GM06990 (cell line): ENCODE results near the gene PCOLCE2.
"Not testable (repeated sequence)": the region's sequence is repeated elsewhere in the genome, so short reads cannot be mapped to it uniquely, and the experiment has no call there.

Experiments used
- DNase-seq: peaks from one replicate; pipeline ENCODE4 v3.0.0-alpha.2; 2011; ENCODE audit not compliant: insufficient read length; ENCODE audit errors: extremely low read depth
- H3K27me3 ChIP-seq: replicated peaks from 2 replicates; pipeline ENCODE4 v1.6.0; 2011; ENCODE audit warnings: low read length; ENCODE audit not compliant: control insufficient read depth, insufficient read depth
- H3K36me3 ChIP-seq: 2 replicates; pipeline ENCODE4 v1.5.1; 2011; ENCODE audit warnings: low read length; ENCODE audit not compliant: control insufficient read depth, insufficient read depth
- H3K4me3 ChIP-seq: replicated peaks from 2 replicates; pipeline ENCODE4 v1.5.1; 2011; ENCODE audit warnings: low read depth, mild to moderate bottlenecking, control low read depth, low read length
- TF ChIP-seq, protein P1 (sequence below): IDR thresholded peaks from 2 replicates; pipeline ENCODE4 v1.5.1; 2011; ENCODE audit warnings: low read length, control low read depth, mild to moderate bottlenecking, inconsistent platforms; ENCODE audit not compliant: insufficient read depth, poor library complexity, severe bottlenecking

Gene PCOLCE2

DNA sequence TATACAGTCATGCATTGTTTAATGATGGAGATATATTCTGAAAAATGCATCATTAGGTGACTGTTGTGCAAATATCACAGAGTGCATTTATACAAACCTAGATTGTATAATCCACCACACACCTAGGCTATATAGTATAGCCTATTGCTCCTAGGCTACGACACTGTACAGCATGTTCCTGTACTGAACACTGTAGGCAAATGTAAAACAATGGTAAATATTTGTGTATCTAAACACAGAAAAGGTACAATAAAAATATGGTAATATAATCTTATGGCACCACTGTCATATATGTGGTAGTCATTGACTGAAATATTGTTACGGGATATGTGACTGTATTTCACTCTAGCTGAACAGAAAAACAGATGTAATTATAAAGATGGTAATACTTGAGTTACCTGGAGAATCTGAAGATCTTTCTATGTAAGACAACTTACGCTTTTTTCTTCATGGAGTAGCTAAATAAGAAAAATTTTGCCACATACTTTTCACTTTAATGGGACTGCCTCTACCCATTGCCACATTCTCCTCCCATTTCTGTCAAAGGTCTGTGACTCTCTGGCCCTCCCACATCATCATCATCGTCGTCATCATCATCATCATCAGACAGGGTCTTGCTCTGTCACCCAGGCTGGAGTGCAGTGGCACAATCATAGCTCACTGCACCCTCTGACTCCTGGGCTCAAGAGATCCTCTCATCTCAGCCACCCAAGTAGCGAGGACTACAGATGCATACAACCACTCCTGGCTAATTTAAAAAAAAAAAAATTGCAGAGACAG lies 7.2 kb downstream of the PCOLCE2 start:
- Histone ChIP-seq H3K36me3 (no peaks in the 10 kb centered on the region), H3K4me3 (no peak overlapping the region), H3K27me3 (peaks cover 2% of the 10 kb centered on the region)
- TF ChIP-seq, protein P1, sequence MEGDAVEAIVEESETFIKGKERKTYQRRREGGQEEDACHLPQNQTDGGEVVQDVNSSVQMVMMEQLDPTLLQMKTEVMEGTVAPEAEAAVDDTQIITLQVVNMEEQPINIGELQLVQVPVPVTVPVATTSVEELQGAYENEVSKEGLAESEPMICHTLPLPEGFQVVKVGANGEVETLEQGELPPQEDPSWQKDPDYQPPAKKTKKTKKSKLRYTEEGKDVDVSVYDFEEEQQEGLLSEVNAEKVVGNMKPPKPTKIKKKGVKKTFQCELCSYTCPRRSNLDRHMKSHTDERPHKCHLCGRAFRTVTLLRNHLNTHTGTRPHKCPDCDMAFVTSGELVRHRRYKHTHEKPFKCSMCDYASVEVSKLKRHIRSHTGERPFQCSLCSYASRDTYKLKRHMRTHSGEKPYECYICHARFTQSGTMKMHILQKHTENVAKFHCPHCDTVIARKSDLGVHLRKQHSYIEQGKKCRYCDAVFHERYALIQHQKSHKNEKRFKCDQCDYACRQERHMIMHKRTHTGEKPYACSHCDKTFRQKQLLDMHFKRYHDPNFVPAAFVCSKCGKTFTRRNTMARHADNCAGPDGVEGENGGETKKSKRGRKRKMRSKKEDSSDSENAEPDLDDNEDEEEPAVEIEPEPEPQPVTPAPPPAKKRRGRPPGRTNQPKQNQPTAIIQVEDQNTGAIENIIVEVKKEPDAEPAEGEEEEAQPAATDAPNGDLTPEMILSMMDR: no peak
- DNase-seq: no peak

DNA sequence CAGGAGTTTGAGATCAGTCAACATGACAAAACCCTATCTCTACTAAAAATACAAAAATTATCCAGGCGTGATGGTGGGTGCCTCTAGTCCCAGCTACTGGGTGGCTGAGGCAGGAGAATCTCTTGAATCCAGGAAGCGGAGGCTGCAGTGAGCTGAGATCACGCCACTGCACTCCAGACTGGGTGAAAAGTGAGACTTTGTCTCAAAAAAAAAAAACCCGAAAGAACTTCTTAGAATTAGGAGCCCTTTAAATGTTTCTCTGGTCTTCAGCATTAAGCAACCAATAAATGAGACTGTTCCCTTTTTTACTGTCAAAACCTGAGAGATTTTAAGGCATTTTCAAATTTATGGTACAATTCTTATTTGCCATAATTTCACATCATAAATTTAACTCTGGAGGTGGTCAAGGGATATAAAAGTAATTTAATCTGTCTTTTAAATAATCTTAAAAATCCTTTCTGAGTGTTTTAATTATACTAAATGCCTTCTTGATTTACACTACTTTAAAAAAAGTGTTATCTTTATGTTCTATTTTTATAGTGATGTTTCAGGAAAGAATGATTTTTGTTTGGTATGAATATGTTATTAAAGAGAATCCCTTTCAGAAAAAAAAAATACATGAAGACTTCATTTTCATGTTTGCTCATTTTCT lies 10.1 kb downstream of the PCOLCE2 start:
- Histone ChIP-seq H3K4me3 (no peak overlapping the region), H3K36me3 (no peaks in the 10 kb centered on the region), H3K27me3 (no peaks in the 10 kb centered on the region)
- TF ChIP-seq, protein P1: no peak
- no peak for DNase-seq

DNA sequence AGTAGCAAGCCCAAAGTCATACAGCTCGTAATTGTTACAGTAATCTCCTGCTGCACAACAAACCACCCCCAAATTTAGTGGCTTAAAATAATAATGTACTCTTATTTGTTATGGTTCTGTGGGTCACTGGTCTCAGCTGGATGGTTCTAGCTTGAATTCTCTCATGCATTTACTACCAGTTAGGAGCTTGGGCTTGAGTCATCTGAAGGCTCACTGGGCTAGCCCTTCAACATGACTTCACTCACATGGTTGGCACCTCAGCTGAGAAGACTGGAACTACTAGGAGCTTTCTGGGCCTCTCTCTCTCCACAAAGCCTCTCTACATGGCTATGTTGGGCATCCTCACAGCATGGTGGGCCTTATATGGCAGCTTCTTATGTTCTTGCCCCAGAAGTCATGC lies 12.5 kb downstream of the PCOLCE2 start:
- Histone ChIP-seq H3K4me3 (no peak overlapping the region), H3K27me3 (no peaks in the 10 kb centered on the region), H3K36me3 (no peaks in the 10 kb centered on the region)
- no peak for DNase-seq
- TF ChIP-seq, protein P1: no peak

DNA sequence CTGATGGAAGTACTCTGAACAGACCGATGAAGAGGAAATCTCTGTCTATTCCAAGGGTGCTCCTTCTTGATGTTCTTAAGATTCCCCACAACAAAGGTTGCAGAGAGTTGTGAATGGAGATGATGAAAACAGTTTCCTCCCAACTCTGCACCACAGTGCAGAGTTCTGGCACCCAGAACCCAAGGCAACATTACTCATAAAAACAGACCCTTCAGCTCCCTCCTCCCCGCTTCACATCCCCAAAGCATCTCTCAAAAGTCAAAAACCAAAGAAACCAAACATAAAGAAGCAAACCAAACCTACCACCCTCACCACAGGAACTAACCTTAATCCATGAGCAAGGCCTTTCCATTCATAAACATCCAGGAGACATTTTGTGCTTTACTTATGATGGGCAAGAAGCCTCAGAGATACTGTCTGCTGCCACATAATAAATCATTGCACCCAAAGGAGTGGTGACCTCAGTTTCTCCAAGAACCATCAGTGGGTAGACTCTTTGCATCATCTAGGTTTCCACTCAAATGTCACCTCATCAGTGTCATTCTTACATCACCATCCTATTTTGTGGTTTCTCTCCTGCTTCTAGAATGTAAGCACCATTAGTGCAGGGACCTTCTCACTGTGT lies 13.2 kb downstream of the PCOLCE2 start:
- Histone ChIP-seq H3K27me3 (no peaks in the 10 kb centered on the region), H3K36me3 (no peaks in the 10 kb centered on the region), H3K4me3 (no peak overlapping the region)
- no peak for DNase-seq
- TF ChIP-seq, protein P1: no peak

DNA sequence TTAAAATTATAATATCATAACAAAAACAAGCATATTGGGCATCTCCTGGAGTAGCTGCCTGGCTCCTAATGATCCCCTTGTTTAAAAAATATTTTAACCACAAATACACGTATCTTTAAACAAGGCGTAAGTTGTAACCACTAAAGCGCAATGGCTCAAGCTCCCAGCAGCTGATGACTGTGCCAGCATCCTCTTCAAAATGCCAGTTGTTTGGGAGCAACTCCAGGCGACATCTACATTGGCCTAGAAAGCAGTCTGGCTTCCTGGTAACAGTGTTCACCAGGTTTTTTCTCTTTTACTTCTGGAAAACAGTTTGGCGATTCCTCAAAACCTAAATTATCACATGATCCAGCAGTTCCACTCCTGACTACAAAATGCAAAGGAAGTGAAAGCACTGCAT lies 13.8 kb downstream of the PCOLCE2 start:
- DNase-seq: no peak

DNA sequence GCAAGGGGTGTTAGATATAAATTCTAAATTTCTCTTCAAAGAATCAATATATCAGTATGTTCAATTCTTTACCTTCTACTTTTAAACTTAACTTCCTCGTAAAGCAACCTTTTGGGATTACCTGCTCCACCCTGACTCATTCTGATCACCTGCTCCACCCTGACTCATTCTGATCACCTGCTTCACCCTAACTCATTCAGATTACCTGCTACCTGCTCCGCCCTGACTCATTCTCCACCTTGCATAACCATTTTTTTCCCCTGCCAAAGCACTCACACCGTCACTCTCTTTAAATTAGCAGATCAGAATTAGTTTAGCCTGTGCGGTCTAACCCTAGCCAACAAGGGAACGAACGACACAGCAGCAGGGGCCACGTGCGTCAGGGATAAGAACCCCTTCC lies 20.5 kb downstream of the PCOLCE2 start:
- not testable (repeated sequence) for H3K36me3 ChIP-seq, DNase-seq

More for the DNA sequence above, 13.8 kb downstream of the PCOLCE2 start:
- no peak overlapping the region for H3K4me3 ChIP-seq
- TF ChIP-seq, protein P1: no peak
- no peaks in the 10 kb centered on the region for H3K36me3 ChIP-seq
- H3K27me3 ChIP-seq: no peaks in the 10 kb centered on the region

More for the DNA sequence above, 20.5 kb downstream of the PCOLCE2 start:
- H3K4me3 ChIP-seq, H3K27me3 ChIP-seq: not testable (repeated sequence)
